Hippocampal formation (tissue), 2 donors: ENCODE data around the gene SASH3.

ENCODE experiments used
- DNase-seq, 2 donors: peaks; one replicate each; lab custom pipeline; 2025; lab: John Stamatoyannopoulos, UW

Gene SASH3

GRCh38 chrX:129759576-129760061 is 20.1 kb upstream of the SASH3 start:
- peak; percentile 27 to 47 for DNase-seq

- no peak for DNase-seq
These were observed 19.6 kb upstream of the SASH3 start for GRCh38 chrX:129760155-129760554.

DNA sequence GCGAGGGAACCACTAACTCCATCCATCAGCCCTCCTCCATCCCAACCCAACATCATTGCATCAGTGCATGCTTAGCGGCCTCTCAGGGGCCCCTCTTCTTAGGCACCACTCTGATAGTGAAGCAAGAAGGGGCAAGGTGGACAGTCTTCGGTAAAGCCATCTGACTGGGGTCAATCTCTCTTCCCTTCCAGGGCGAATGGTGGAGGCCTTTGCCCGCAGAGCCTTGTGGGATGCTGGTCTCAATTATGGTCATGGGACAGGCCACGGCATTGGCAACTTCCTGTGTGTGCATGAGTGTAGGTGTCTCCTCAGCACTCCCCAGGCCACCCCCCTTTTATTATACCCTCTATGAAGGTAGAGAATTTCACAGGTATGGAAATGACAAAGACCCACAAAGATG is 18.8 kb upstream of the SASH3 start:
- no peak for DNase-seq

- no peak for DNase-seq
These were observed 18.2 kb upstream of the SASH3 start for GRCh38 chrX:129761596-129761995.

- DNase-seq, result no peak
These were observed 17.3 kb upstream of the SASH3 start for GRCh38 chrX:129762448-129762847.

GRCh38 chrX:129763666-129764065 is 16.1 kb upstream of the SASH3 start:
- DNase-seq, result no peak

GRCh38 chrX:129768186-129768585 is 11.6 kb upstream of the SASH3 start:
- DNase-seq, result no peak

- DNase-seq, result no peak
These were observed 10.9 kb upstream of the SASH3 start for GRCh38 chrX:129768586-129769466.

GRCh38 chrX:129769467-129770154 is 10.1 kb upstream of the SASH3 start:
- DNase-seq, result no peak

DNA sequence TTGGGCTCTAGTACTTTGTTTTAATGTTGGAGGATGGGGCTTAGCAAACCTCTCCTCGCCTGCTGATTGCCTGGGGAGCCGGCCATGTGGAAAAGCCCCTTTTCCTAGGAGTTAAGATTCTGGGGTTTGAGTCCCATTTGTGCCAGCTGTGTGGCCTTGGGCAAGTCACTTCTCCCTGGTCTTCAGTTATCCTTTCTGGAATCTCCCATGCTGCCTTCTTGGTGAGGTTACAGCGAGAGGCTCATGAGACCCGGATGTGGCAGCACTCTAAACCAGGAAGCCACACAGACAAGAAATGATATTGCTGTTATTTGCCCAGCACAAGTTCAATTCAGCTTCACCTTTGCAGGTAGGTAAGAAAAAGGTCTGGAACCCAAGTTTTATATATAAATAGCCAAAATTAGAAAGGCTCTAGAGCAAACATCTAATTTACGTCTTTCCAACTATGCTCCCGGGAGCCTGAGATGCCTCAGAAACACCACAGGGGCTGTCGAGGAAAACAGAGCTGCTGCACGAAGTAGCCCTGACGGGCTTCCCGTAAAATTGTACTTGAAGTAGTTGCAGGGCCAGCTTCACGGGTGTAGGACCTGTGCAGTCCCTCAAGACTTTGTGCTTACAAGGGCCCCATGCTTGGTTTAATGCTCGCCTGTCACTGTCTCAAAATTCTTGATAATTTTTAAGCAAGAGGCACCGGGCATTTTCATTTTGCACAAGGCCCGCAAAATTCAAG is 8.3 kb upstream of the SASH3 start:
- no peak for DNase-seq

- no peak for DNase-seq
These were observed 6.8 kb upstream of the SASH3 start for GRCh38 chrX:129772796-129773431.

DNA sequence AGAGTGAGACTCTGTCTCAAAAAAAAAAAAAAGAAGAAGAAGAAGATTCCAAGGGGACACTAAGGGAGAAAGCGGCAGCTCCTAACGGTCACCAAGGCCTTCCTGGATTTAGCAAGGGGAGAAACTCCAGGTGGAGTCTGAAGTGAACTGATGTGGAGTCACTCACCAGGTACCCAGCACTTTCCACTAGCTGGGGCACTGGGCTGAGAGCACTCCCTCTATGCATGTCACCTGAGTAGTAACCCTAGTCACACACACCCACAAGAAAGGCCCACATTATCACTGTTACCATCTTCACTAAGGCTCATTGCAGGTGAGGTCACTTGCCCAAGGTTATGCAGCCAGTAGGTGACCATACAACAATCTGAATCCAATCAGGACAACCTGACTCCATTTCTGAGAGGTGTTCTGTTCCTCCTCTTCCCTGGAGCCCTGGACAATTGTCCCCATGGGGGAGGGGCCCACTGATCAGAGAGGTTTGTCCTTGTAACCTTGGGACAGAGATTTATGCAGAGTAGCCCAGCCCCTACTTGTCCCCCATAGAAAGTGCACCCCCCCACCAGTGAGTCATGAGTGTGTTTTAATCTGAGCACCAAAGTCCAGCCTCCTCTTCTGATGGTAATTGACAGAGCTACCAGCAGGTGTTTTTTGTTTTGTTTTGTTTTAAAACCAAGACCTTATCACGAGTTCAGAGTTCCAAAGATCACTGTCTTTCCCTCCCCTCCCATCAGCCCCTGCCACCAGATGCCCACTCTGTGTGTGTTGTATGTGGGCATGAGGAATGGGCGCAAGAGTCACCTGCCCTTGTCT is 5.9 kb upstream of the SASH3 start:
- DNase-seq, result no peak

GRCh38 chrX:129777218-129778030 is 2.3 kb upstream of the SASH3 start:
- no peak for DNase-seq

GRCh38 chrX:129779086-129779672 is 570 bp upstream of the SASH3 start:
- no peak for DNase-seq

GRCh38 chrX:129780441-129781105 is 824 bp downstream of the SASH3 start:
- DNase-seq, result no peak

DNA sequence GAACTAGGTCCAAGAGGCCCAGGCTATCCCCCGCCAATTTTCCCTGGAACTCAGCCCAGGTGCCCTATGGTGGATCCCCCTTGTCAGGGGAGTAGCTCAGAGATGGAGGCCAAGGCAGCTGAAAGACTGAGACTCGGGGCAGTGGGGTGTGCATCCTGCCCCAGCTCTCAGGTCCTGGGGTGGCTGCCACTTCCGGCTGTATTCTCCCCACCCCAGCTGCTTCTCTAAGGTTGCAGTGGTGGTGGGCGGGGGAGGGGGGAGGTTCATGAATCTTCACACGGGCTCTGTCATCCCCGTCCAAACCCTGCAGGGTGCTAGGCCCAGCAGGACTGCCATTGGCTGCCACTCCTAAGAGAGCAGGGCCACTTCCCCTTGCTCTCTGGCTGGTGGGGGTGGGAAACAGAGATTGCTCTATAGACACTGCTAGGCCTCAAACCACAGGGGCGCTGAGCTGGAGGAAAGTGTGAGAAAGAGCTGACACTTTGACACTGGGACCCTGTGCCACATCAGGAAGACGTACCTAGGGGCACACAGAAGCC is 1.5 kb downstream of the SASH3 start:
- DNase-seq, result no peak

GRCh38 chrX:129781680-129782495 is 2.1 kb downstream of the SASH3 start:
- DNase-seq, result no peak

DNA sequence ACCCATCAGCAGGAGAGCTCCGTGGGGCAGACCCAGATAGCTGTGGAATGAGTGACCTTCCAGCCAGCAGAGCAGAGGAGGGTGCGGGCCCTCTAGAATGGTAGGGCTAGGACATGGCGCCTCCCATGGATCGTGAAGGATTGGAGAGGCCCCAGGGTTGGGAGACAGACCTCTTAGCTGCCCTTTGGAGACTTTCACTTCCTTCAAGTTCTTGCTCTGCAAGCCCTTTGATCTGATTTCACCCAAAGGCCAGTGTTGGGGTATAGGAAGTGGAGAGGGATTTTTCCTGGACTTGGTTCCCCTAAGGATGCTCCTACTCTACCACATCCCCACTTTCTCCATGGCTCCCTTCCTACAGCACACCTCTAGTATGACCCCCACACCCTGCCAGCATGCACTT is 3.0 kb downstream of the SASH3 start:
- DNase-seq, result no peak
